Middle frontal gyrus (tissue), 1 donor: ENCODE results near the gene BSCL2.
"Not testable (repeated sequence)": the region's sequence is repeated elsewhere in the genome, so short reads cannot be mapped to it uniquely, and the experiment has no call there.

Source experiments
- DNase-seq: peaks from one replicate; pipeline ENCODE4 v3.0.0-alpha.2; 2015; ENCODE audit warnings: low spot score; ENCODE audit errors: extremely low spot score

Gene BSCL2

DNA sequence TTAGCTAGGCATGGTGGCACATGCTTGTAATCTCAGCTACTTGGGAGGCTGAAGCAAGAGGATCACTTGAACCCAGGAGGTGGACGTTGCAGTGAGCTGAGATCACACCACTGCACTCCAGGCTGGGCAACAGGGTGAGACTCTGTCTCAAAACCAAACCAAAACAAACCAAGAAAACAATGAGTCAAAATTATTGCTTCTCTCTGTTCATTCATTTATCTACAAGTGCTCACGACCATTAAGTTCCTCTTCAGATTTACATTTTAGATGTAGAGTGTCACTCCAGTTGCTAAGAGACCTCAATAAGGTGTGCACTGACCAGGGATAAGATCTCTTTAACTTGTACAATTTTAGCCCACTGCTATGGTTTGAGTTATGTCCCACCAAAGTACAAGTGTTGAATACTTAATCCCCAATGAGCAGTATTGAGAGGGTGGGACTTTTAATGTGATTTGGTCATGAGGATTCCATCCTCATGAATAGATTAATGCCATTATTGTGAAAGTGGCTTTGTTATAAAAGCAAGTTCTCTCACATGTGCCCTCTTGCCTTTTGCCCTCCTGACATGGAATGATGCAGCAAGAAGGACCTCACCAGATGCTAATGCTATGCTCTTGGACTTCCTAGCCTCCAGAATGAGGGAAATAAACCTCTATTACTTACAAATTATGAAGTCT, 12.2 kb upstream of the BSCL2 start:
- DNase-seq = no peak

- DNase-seq = no peak
Observed at GRCh38 chr11:62716816-62717215, 9.6 kb upstream of the BSCL2 start.

DNA sequence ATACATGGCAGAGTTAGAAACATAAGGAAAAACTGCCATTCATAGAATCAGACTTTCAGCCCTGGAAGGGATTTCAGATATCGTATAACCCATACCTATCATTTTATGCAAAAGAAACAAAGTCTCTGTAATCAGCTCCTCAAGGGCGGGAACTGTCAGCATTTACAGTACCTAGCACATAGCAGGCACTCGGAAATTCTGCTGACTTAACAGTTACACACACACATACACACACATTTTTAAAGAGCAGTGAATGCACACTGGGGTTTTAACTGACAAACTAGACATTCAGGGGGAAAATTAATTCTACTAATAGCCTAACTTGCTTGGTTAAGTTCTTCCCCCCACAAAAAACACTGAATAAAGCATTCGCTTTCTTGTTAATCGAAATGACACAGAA, 9.0 kb upstream of the BSCL2 start:
- DNase-seq = no peak

GRCh38 chr11:62715150-62716130, 8.2 kb upstream of the BSCL2 start:
- no peak for DNase-seq

DNA sequence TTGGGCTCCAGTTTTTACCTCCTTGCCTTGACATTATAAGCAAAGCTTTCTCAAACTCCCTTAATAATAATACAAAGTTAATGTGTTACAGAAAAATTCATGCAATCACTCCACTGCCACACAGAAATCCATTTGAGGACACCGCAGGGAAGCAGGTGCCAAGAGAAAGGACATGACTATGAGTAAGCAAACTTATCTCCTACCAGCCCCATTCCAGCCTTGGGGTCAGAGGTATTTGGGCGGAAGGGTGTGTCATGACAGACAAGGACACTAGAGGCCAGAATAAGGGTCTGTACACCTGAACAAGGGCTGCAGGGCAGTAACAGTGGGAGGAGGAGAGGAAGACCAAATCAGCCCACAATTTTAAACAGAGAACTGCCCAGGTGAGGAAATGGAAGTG, 6.1 kb upstream of the BSCL2 start:
- no peak for DNase-seq

- DNase-seq = no peak
Observed at GRCh38 chr11:62712861-62713260, 5.6 kb upstream of the BSCL2 start.

DNA sequence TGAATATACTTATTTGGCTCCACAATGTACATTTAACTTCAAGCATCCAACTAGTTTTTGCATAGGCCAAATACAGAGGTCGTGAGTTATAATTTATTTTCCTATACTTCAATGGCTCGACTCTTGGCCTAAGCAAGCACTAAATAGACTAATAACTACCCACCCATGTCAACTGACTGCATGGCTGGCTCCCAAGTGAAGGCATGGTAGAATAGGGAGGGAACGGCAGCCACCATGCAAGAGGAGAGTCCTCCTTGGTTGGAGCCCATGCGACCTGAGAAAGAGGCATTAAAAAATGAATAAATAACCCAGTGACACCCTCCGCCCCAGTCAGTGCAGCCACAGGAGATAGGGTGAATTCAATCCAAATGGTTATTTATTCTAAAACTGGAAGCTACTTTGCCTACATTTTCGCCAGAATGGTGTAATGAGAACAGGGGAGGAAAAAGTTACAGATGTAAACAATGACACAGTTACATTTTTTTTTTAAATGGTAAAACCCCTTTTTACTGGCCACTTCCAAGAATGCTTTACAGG, 5.1 kb upstream of the BSCL2 start:
- DNase-seq = no peak

DNA sequence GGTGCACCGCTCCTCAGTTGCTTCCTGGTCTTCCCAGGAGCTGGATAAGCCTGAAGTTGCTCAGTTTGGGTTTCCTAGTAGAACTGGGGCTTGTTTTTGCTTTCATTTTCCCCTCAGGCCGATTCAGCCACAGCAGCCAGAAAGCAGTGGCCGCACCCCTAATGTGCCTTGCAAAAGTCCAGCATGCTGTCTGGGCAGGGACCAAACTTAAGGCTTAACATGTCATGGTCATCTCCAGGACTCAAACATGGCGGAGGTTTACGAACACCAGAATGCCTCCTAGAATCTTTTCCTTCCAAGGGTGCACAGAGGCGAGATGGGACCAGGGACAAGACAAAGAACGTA, 2.7 kb upstream of the BSCL2 start:
- DNase-seq = no peak

DNA sequence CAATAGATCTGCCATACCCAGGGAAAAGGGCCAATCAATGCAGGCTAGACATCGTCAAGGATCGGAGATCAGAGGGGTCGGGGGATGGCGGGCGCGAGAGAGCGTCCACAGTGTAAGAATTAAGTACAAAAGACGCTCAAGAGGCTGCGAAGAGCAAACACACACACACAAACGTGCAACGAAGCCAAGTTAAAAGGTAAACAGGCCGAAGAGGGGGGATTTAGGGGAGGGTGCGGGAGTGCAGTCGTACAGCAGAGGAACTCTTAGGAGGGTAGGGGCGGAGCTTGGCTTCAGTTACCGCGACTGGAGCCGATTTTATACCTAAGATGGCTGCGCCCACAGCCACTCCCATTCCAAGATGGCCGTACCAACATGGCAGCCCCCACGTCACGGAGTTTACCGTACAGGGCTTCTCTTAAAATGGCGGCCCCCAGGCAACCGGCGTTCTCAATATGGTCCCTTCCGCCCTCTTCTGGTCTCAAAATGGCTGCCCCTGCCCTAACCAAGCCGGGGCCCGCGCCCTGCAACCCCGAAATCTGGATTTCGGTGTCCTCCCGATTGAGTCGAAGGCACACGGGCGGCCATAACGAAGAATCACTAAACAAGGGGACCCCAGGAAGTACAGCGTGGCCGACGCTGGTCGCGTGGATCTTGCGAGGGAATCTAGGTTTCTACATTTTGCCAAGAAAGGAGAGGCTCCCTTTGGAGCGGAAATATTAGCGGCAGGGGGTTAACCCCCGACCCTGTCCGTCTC, 2.2 kb upstream of the BSCL2 start:
- peak; percentile 96 for DNase-seq

DNA sequence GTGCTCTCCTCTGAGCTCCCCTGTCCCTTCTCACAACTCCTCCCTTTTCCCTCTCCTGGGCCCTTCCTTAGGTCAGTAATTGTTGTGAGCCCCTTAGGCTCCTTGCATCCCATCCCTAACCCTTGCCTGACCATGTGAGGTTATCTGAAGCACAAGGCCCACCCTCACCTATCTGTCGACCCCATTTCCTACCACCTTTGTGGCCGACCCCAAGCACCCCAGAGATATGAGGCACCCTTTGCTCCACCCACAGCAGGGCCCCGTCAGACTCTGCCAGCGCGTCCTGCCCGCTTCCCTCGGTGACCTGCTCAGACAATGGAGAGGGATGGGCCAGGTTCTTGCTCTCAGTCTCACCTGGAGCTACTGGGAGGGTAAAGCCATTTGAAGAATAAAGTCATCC, 1.6 kb upstream of the BSCL2 start:
- DNase-seq = no peak

DNA sequence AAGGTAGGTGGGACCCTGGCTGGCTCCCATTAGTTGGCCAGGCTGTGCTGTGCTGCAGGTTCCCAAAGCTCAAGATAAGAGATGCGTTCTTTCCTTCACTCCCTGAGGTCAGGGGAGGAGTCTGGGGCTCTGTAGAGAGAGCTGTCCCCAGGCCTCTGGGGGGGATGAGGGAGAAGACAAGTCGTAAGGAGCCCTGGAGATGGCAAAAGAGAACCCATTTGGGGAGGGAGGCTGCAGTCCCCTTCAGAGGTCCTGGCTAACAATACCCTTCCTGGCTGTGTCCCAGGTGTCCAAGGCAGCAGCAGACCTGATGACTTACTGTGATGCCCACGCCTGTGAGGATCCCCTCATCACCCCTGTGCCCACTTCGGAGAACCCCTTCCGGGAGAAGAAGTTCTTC, 1.2 kb upstream of the BSCL2 start:
- no peak for DNase-seq

- DNase-seq = no peak
Observed at GRCh38 chr11:62706850-62707247, 375 bp downstream of the BSCL2 start.

GRCh38 chr11:62705880-62706849, 1.1 kb downstream of the BSCL2 start:
- DNase-seq = peak; percentile 88

- DNase-seq = no peak
Observed at GRCh38 chr11:62705413-62705812, 1.8 kb downstream of the BSCL2 start.

GRCh38 chr11:62703921-62704320, 3.3 kb downstream of the BSCL2 start:
- DNase-seq = not testable (repeated sequence)

DNA sequence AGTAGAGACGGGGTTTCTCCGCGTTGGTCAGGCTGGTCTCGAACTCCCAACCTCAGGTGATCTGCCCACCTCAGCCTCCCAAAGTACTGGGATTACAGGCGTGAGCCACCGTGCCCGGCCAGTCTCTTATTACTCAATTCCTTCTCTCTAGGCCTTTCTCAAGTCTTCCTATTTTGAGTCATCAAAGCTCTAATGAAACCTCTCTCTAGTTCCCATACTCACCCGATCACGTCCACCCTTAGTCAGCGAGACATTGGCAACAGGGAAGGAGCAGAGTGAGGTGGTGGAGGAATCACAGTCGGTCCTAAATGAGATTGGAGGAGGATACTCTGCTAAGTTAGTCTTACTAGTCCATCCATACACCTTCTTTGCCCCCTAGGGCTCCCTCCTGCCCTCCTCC, 5.0 kb downstream of the BSCL2 start:
- DNase-seq = no peak

DNA sequence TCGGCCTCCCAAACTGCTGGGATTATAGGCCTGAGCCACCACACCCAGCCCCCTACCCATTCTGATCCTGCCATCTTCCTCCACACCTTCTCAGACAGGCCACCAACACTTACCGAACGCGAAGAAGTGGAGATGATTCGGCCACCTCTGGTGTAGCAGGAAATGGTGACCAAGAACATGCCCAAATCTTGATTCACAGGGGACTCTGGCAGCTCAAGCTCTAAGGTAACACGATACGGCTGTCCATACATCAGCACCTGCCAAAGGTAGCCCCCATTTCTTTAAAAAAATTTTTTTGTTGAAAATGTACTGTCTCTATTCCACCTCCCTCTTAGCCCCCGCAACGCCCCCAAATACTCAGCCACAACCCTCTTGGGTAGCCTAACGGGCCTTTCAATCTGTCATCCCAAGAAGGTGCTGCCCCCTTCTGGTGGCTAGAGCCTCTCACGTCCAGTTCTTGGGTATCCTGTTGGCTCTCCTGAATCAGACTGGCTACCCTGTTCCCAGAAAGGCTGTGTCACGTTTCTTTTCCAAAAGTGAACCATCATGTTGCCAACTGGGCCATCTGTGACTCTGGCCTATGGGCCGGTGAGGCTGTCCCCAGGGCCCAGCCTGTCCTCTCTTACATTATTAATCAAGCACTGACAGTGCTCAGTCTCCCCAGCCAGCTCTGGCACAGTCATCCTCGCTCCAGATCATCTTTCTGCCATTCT, 12.6 kb downstream of the BSCL2 start:
- DNase-seq = no peak

DNA sequence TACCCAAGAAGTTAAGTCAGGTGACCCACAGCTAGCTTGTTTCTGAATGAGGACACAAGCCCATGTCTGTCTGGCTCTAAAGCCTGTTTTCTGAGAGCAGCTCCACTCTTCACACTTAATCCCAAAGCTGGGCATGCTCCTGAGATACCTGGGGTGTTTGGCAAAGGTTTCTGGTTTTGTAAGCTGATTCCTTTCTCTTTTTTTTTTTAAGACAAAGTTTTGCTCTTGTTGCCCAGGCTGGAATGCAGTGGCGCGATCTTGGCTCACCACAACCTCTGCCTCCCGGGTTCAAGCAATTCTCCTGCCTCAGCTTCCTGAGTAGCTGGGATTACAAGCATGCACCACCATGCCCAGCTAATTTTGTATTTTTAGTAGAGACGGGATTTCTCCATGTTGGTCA, 13.6 kb downstream of the BSCL2 start:
- not testable (repeated sequence) for DNase-seq

- DNase-seq = peak; percentile 31
Observed at GRCh38 chr11:62689421-62690183, 17.6 kb downstream of the BSCL2 start, which contains the start of gene LRRN4CL. Gene LRRN4CL (minus strand): TSS chr11:62689530. CDS start chr11:62688508, 1,022 bp downstream.
